Measurements from ENCODE around the gene MAK. TPM values are rescaled to one million over a fixed set of nuclear protein-coding genes. Genes with fewer than 3 reads are reported as not detected.

The MAK gene
- total RNA-seq, 1 donor from 2014 or later = not detected

- DNase-seq (peak; percentile 37), ATAC-seq (ENCODE audit: low read depth) (peak; percentile 75)
- ChIA-PET CTCF (interaction anchor here (0.7 to 3.6 kb wide), 12 partner anchors 42 to 327 kb away, joined by 3 to 89 read pairs (median 4); no protein-coding TSS in a partner anchor), POLR2A (no interaction called here)
- TF ChIP-seq CTCF (IDR thresholded peaks at IDR 0.05) = peak; percentile 98
- H3K36me3 Mint-ChIP-seq (ENCODE audit: low read depth) = no peaks in the 10 kb centered on the region
- no peaks in the 10 kb centered on the region for H3K9me3 Mint-ChIP-seq
- H3K27ac Mint-ChIP-seq = no peak overlapping the region
- H3K4me1 Mint-ChIP-seq = no peaks in the 10 kb centered on the region
- intact Hi-C loops (cut with micrococcal nuclease) = loop anchor here (1.0 to 5.0 kb wide), 5 partner anchors 107 to 1259 kb away; partner anchors contain the start of genes C6orf52 and PAK1IP1
- no peak overlapping the region for H3K4me3 Mint-ChIP-seq
- H3K27me3 Mint-ChIP-seq = no peaks in the 10 kb centered on the region
Measured at GRCh38 chr6:10801224-10801848, 37.0 kb downstream of the MAK start.

- H3K4me1 Mint-ChIP-seq = no peaks in the 10 kb centered on the region
- no peaks in the 10 kb centered on the region for H3K36me3 Mint-ChIP-seq (ENCODE audit: low read depth)
- DNase-seq = no peak
Measured at GRCh38 chr6:10800810-10801209, 37.5 kb downstream of the MAK start.

GRCh38 chr6:10794239-10794638 is 44.1 kb downstream of the MAK start:
- no peaks in the 10 kb centered on the region for H3K9me3 Mint-ChIP-seq
- POLR2A ChIA-PET = no interaction called here
- peaks cover 18% of the 10 kb centered on the region for H3K36me3 Mint-ChIP-seq (ENCODE audit: low read depth)
- no peak for ATAC-seq (ENCODE audit: low read depth)
- DNase-seq = no peak
- CTCF ChIA-PET = interaction anchor here (2.1 kb wide), 1 partner anchor 284 kb away, joined by 7 read pairs; no protein-coding TSS in a partner anchor
- H3K4me3 Mint-ChIP-seq = no peak overlapping the region
- intact Hi-C loops (cut with micrococcal nuclease) = no loop called here
- no peaks in the 10 kb centered on the region for H3K4me1 Mint-ChIP-seq
- TF ChIP-seq CTCF (IDR thresholded peaks at IDR 0.05) = no peak
- no peaks in the 10 kb centered on the region for H3K27me3 Mint-ChIP-seq
- no peak overlapping the region for H3K27ac Mint-ChIP-seq

More at GRCh38 chr6:10800810-10801209, 37.5 kb downstream of the MAK start:
- intact Hi-C loops (cut with micrococcal nuclease) = loop anchor here (1.0 to 5.0 kb wide), 5 partner anchors 106 to 1259 kb away; partner anchors contain the start of genes C6orf52 and PAK1IP1
- H3K4me3 Mint-ChIP-seq = no peak overlapping the region
- no peaks in the 10 kb centered on the region for H3K9me3 Mint-ChIP-seq
- no peak for ATAC-seq (ENCODE audit: low read depth)
- no peak for TF ChIP-seq CTCF (IDR thresholded peaks at IDR 0.05)
- H3K27ac Mint-ChIP-seq = no peak overlapping the region
- CTCF ChIA-PET = interaction anchor here (0.9 to 3.6 kb wide), 7 partner anchors 42 to 326 kb away, joined by 3 to 89 read pairs (median 3); no protein-coding TSS in a partner anchor
- no peaks in the 10 kb centered on the region for H3K27me3 Mint-ChIP-seq
- POLR2A ChIA-PET = no interaction called here

GRCh38 chr6:10793695-10794094 is 44.6 kb downstream of the MAK start:
- intact Hi-C loops (cut with micrococcal nuclease) = no loop called here
- DNase-seq = no peak
- Mint-ChIP-seq H3K4me3 (no peak overlapping the region), H3K27me3 (no peaks in the 10 kb centered on the region), H3K4me1 (no peaks in the 10 kb centered on the region), H3K27ac (no peak overlapping the region), H3K9me3 (no peaks in the 10 kb centered on the region), H3K36me3 (ENCODE audit: low read depth) (peaks cover 23% of the 10 kb centered on the region)
- POLR2A ChIA-PET = no interaction called here
- CTCF ChIA-PET = interaction anchor here (0.9 to 2.1 kb wide), 2 partner anchors 283 to 315 kb away, joined by 3 to 7 read pairs; no protein-coding TSS in a partner anchor
- no peak for ATAC-seq (ENCODE audit: low read depth)
- no peak for TF ChIP-seq CTCF (IDR thresholded peaks at IDR 0.05)

GRCh38 chr6:10793035-10793434 is 45.3 kb downstream of the MAK start:
- no peaks in the 10 kb centered on the region for H3K9me3 Mint-ChIP-seq
- H3K27ac Mint-ChIP-seq = no peak overlapping the region
- ChIA-PET POLR2A (no interaction called here), CTCF (interaction anchor here (0.9 to 2.1 kb wide), 2 partner anchors 283 to 315 kb away, joined by 3 to 7 read pairs; no protein-coding TSS in a partner anchor)
- no peak overlapping the region for H3K4me3 Mint-ChIP-seq
- DNase-seq (no peak), ATAC-seq (ENCODE audit: low read depth) (no peak)
- H3K27me3 Mint-ChIP-seq = no peaks in the 10 kb centered on the region
- intact Hi-C loops (cut with micrococcal nuclease) = no loop called here
- H3K36me3 Mint-ChIP-seq (ENCODE audit: low read depth) = peaks cover 24% of the 10 kb centered on the region
- no peak for TF ChIP-seq CTCF (IDR thresholded peaks at IDR 0.05)
- no peaks in the 10 kb centered on the region for H3K4me1 Mint-ChIP-seq
